ENCODE measurements around the gene INO80.

- TF ChIP-seq POLR2AphosphoS5 (IDR thresholded peaks at IDR 0.05; ENCODE audit: borderline replicate concordance, low read depth, low read length) (no peak), EZH2 (IDR thresholded peaks at IDR 0.05) (no peak)
Measured at GRCh38 chr15:40937762-40938535, 178.1 kb downstream of the INO80 start.
